H1 (cell line): ENCODE measurements around the gene REG4. TPM values are rescaled to one million over a fixed set of nuclear protein-coding genes. Genes with fewer than 3 reads are reported as not detected.

ENCODE experiments used
- CTCF ChIA-PET: fragments of 300-600 bp; sonication (Branson Sonifier 250); formaldehyde crosslinking; loops from one replicate; lab custom pipeline; 2021; ENCODE audit not compliant: partially characterized antibody; lab: Charles Lee
- POLR2A ChIA-PET: fragments of 300-600 bp; sonication (Branson Sonifier 250); formaldehyde crosslinking; loops from one replicate; lab custom pipeline; 2021; ENCODE audit warnings: inconsistent platforms; ENCODE audit not compliant: partially characterized antibody; lab: Charles Lee
- DNase-seq, 2 experiments: peaks; one replicate each; pipeline versions ENCODE4 v3.0.0 to v3.0.0-alpha.2; 2010 to 2022; ENCODE audit warnings: low spot score in 2 of 2, low read depth in 1 of 2, mixed read lengths in 1 of 2
- FAIRE-seq: peaks from 2 replicates; lab custom pipeline; 2011; peaks lifted over from hg19 to GRCh38; lab: Jason Lieb, UNC
- H2AFZ ChIP-seq: 2 replicates; pipeline ENCODE4 v1.8.1; 2012; ENCODE audit warnings: low read length, inconsistent platforms
- H2AK5ac ChIP-seq: 2 replicates; pipeline ENCODE4 v1.6.1; 2013; ENCODE audit warnings: low read depth, low read length
- H2BK120ac ChIP-seq: replicated peaks from 2 replicates; pipeline ENCODE3; 2013; ENCODE audit warnings: low read depth, low read length, inconsistent platforms
- H2BK12ac ChIP-seq: 2 replicates; pipeline ENCODE4 v1.6.1; 2013; ENCODE audit warnings: low read depth, low read length
- H2BK15ac ChIP-seq: 2 replicates; pipeline ENCODE4 v1.6.1; 2013; ENCODE audit warnings: low read length
- H2BK20ac ChIP-seq: 2 replicates; pipeline ENCODE4 v1.6.1; 2013; ENCODE audit warnings: low read length
- H2BK5ac ChIP-seq: 2 replicates; pipeline ENCODE4 v1.6.1; 2013; ENCODE audit warnings: low read depth, low read length
- H3K14ac ChIP-seq: 2 replicates; pipeline ENCODE4 v1.6.1; 2013; ENCODE audit warnings: inconsistent platforms; ENCODE audit not compliant: insufficient read length
- H3K18ac ChIP-seq: 2 replicates; pipeline ENCODE4 v1.6.1; 2013; ENCODE audit warnings: low read length; ENCODE audit errors: extremely low read depth
- H3K23ac ChIP-seq: 2 replicates; pipeline ENCODE4 v1.6.1; 2013; ENCODE audit warnings: inconsistent platforms; ENCODE audit not compliant: insufficient read length
- H3K23me2 ChIP-seq: 2 replicates; pipeline ENCODE4 v1.6.1; 2013; ENCODE audit warnings: low read depth, low read length
- H3K27ac ChIP-seq: 2 replicates; pipeline ENCODE4 v1.6.1; 2011; ENCODE audit warnings: low read depth, low read length, inconsistent platforms
- H3K27me3 ChIP-seq, 4 experiments: replicated peaks in 1 of 4; 1 replicate in 1 of 4; 2 replicates in 3 of 4; pipeline versions ENCODE4 v1.6.1 to v1.8.1; 2011 to 2013; ENCODE audit warnings: low read length in 3 of 4, mild to moderate bottlenecking in 3 of 4, inconsistent platforms in 2 of 4, mixed read lengths in 2 of 4, moderate library complexity in 1 of 4; ENCODE audit not compliant: control insufficient read depth in 3 of 4, insufficient read depth in 3 of 4; ENCODE audit errors: extremely low read depth in 1 of 4
- H3K36me3 ChIP-seq, 4 experiments: 2 replicates each; pipeline versions ENCODE4 v1.6.1 to v1.8.1; 2011 to 2013; ENCODE audit warnings: mild to moderate bottlenecking in 4 of 4, low read length in 3 of 4, moderate library complexity in 2 of 4, control low read depth in 1 of 4, inconsistent platforms in 1 of 4; ENCODE audit not compliant: insufficient read depth in 4 of 4, control insufficient read depth in 2 of 4
- H3K4ac ChIP-seq: replicated peaks from 2 replicates; pipeline ENCODE3; 2013; ENCODE audit warnings: low read length, low read depth, mixed read lengths, inconsistent platforms; ENCODE audit not compliant: insufficient read length
- H3K4me1 ChIP-seq, 4 experiments: replicated peaks in 1 of 4; 1 replicate in 1 of 4; 2 replicates in 3 of 4; pipeline versions ENCODE4 v1.6.1 to v1.8.1; 2011 to 2013; ENCODE audit warnings: low read length in 3 of 4, inconsistent platforms in 2 of 4, mixed read lengths in 1 of 4; ENCODE audit not compliant: insufficient read depth in 4 of 4, control insufficient read depth in 3 of 4
- H3K4me2 ChIP-seq, 2 experiments: 2 replicates each; pipeline versions ENCODE4 v1.6.1 to v1.8.1; 2011 to 2013; ENCODE audit warnings: low read depth in 2 of 2, low read length in 2 of 2, control low read depth in 1 of 2, inconsistent platforms in 1 of 2, mild to moderate bottlenecking in 1 of 2; ENCODE audit not compliant: insufficient read depth in 1 of 2
- H3K4me3 ChIP-seq, 4 experiments: fragments of 200-600, 300-600 bp in 1 of 4; sonication (generic), shearing (Covaris generic), sonication (Bioruptor Twin) in 1 of 4; 2 replicates each; pipeline versions ENCODE4 v1.5.1 to v1.8.1; 2011 to 2016; ENCODE audit warnings: low read length in 4 of 4, low read depth in 3 of 4, control low read depth in 2 of 4, inconsistent platforms in 2 of 4, mild to moderate bottlenecking in 2 of 4, mixed read lengths in 1 of 4, moderate library complexity in 1 of 4; ENCODE audit not compliant: insufficient read depth in 2 of 4; ENCODE audit errors: extremely low read depth in 1 of 4
- H3K56ac ChIP-seq: replicated peaks from 2 replicates; pipeline ENCODE3; 2013; ENCODE audit warnings: low read depth, mild to moderate bottlenecking, mixed read lengths, low read length, inconsistent platforms; ENCODE audit not compliant: insufficient read length
- H3K79me1 ChIP-seq: 2 replicates; pipeline ENCODE4 v1.6.1; 2013; ENCODE audit warnings: low read depth, low read length, control low read depth
- H3K79me2 ChIP-seq, 2 experiments: 2 replicates each; pipeline versions ENCODE4 v1.6.1 to v1.8.1; 2012 to 2013; ENCODE audit warnings: low read length in 2 of 2, mild to moderate bottlenecking in 2 of 2, inconsistent platforms in 1 of 2; ENCODE audit not compliant: insufficient read depth in 2 of 2, control insufficient read depth in 1 of 2
- H3K9ac ChIP-seq, 4 experiments: replicated peaks in 1 of 4; 1 replicate in 1 of 4; 2 replicates in 3 of 4; pipeline versions ENCODE4 v1.6.1 to v1.8.1; 2011 to 2013; ENCODE audit warnings: low read depth in 3 of 4, low read length in 3 of 4, control low read depth in 2 of 4, mild to moderate bottlenecking in 2 of 4, moderate library complexity in 2 of 4, inconsistent platforms in 1 of 4; ENCODE audit errors: extremely low read depth in 1 of 4
- H3K9me3 ChIP-seq, 2 experiments: 2 replicates each; pipeline versions ENCODE4 v1.6.1 to v1.8.1; 2012 to 2013; ENCODE audit warnings: mild to moderate bottlenecking in 2 of 2, moderate library complexity in 2 of 2, control low read depth in 1 of 2, inconsistent platforms in 1 of 2, low read depth in 1 of 2, low read length in 1 of 2, mixed read lengths in 1 of 2; ENCODE audit not compliant: insufficient read depth in 2 of 2
- H4K20me1 ChIP-seq, 2 experiments: replicated peaks in 1 of 2; 2 replicates each; pipeline versions ENCODE3 to v1.8.1; 2011 to 2013; ENCODE audit warnings: inconsistent platforms in 2 of 2, low read length in 2 of 2, mild to moderate bottlenecking in 1 of 2; ENCODE audit not compliant: insufficient read depth in 2 of 2, control insufficient read depth in 1 of 2
- H4K5ac ChIP-seq: 2 replicates; pipeline ENCODE4 v1.6.1; 2013; ENCODE audit warnings: low read length, low read depth, mixed read lengths, inconsistent platforms; ENCODE audit not compliant: insufficient read length
- H4K8ac ChIP-seq: 2 replicates; pipeline ENCODE4 v1.8.0; 2013; ENCODE audit warnings: mild to moderate bottlenecking, moderate library complexity, low read length, inconsistent platforms; ENCODE audit not compliant: insufficient read depth; ENCODE audit errors: extremely low read depth
- H4K91ac ChIP-seq: replicated peaks from 2 replicates; pipeline ENCODE3; 2013; ENCODE audit warnings: low read length, mixed read lengths, inconsistent platforms; ENCODE audit not compliant: insufficient read length
- CEBPB ChIP-seq: IDR thresholded peaks from 2 replicates; pipeline ENCODE4 v1.6.1; 2012; ENCODE audit warnings: low read depth, low read length
- YY1 ChIP-seq: IDR thresholded peaks from 2 replicates; pipeline ENCODE4 v1.6.1; 2011; ENCODE audit warnings: low read depth, mild to moderate bottlenecking, low read length
- WGBS, 2 experiments: shearing (Covaris generic) in 1 of 2; methylation state at CpG; one replicate each; pipeline versions ENCODE4 v1.1.6 to v1.1.7; 2013 to 2015; ENCODE audit warnings: low lambda C conversion rate in 2 of 2, mixed read lengths in 2 of 2, inconsistent platforms in 1 of 2, low coverage in 1 of 2, missing lambda C conversion rate in 1 of 2; ENCODE audit not compliant: insufficient replicate concordance in 2 of 2, insufficient coverage in 1 of 2, insufficient read length in 1 of 2; ENCODE audit errors: extremely low coverage in 1 of 2, missing lambda C conversion rate in 1 of 2; 5-methylcytosine and 5-hydroxymethylcytosine counted together
- polyA plus RNA-seq, 7 experiments: library from polyadenylated mRNA; depleted of rRNA in 3 of 7; stranded (reverse) in 5 of 7; unstranded in 2 of 7; fragments of >200 nt in 5 of 7; fragments of 200-250 nt in 2 of 7; gene quantifications; 1 replicate in 5 of 7; 2 replicates in 1 of 7; 4 replicates in 1 of 7; pipeline versions ENCODE4 v1.2.1 to v1.2.3, GENCODE V29; 2011 to 2013; ENCODE audit warnings: missing spikeins in 2 of 7, mixed read lengths in 2 of 7
- total RNA-seq: library from RNA; stranded (reverse); fragmentation: NEBNext Ultra II Directional; extraction: Animal tissue kit (Norgen Biotek cat#: 25700); gene quantifications from 2 replicates; pipeline ENCODE4 v1.2.1, GENCODE V29; 2021

REG4 gene
- total and polyA plus RNA-seq, 2 of the 8 experiments (the other 6 are each of a cell fraction or from before 2014, with no cell fraction given), result not detected

DNA sequence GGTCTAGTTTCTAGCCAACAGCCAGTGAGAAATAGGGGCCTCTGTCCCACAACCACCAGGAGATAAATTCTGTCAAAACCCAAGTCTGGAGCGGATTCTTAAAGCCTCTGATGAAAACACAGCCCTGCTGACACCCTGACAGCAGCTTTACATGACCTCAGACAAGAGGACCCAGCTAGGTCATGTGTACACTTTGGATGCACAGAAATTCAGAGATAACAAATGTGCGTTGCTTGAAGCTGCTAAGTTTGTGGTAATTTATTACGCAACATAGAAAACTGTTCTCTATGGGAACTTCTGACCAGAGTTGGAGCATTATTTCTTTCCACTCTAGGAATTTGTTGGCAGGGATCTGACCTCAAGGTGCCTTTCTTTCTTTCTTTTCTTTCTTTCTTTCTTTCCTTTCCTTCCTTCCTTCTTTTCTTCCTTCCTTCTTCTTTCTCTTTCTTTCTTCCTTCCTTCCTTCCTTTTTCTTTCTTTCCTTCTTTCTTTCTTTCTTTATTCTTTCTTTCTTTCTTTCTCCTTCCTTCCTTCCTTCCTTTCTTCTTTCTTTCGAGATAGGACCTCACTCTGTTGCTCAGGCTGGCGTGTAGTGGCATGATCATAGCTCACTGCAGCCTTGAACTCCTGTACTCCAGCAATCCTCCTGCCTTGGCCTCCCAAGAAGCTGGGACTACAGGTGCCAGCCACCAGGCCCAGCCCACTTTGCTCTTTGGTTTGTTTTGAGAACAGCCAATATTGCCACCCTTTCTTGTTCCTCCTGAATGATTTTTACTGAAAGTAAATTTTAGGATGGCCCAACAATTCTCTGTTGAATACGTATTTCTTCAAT, 27.7 kb downstream of the REG4 start:
- no peak overlapping the region for H3K9ac ChIP-seq
- no peak overlapping the region for H3K56ac ChIP-seq
- DNase-seq (peak in 1 of 2 experiments; percentile 29), FAIRE-seq (no peak)
- H3K79me1 ChIP-seq, result no peaks in the 10 kb centered on the region
- H3K18ac ChIP-seq, result no peak overlapping the region
- no peak overlapping the region for H3K14ac ChIP-seq
- H3K4ac ChIP-seq, result no peak overlapping the region
- H2BK12ac ChIP-seq, result no peak overlapping the region
- H3K79me2 ChIP-seq, result no peaks in the 10 kb centered on the region
- CTCF ChIA-PET, result interaction anchor here (1.2 to 1.6 kb wide), 4 partner anchors 12 to 411 kb away, joined by 3 to 5 read pairs (median 4); no protein-coding TSS in a partner anchor
- no peak for TF ChIP-seq YY1
- peak; percentile 64; the same call in 1 of the 2 replicates for TF ChIP-seq CEBPB
- H3K9me3 ChIP-seq, result no peaks in the 10 kb centered on the region
- no peak overlapping the region for H4K91ac ChIP-seq
- H4K20me1 ChIP-seq, result no peaks in the 10 kb centered on the region
- H4K5ac ChIP-seq, result no peak overlapping the region
- no peak overlapping the region for H2AK5ac ChIP-seq
- no peak overlapping the region for H3K23ac ChIP-seq
- WGBS, 2 experiments, result 92% methylated on average over 6 of the region's 6 CpGs; no CpG with 5 or more reads in 1 of the 2 experiments
- no peaks in the 10 kb centered on the region for H3K23me2 ChIP-seq
- H4K8ac ChIP-seq, result no peak overlapping the region
- no peak overlapping the region for H2BK15ac ChIP-seq
- H3K4me3 ChIP-seq, result no peak overlapping the region
- no peak overlapping the region for H2BK20ac ChIP-seq
- POLR2A ChIA-PET, result interaction anchor here (0.7 to 1.4 kb wide), 4 partner anchors 9 to 37 kb away, joined by 3 to 6 read pairs (median 4); no protein-coding TSS in a partner anchor
- H2AFZ ChIP-seq, result no peak overlapping the region
- H2BK120ac ChIP-seq, result no peak overlapping the region
- no peak overlapping the region for H3K4me2 ChIP-seq
- no peaks in the 10 kb centered on the region for H3K36me3 ChIP-seq
- H3K27ac ChIP-seq, result no peak overlapping the region
- no peak overlapping the region for H2BK5ac ChIP-seq
- no peaks in the 10 kb centered on the region for H3K27me3 ChIP-seq
- H3K4me1 ChIP-seq, result no peaks in the 10 kb centered on the region
